ENCODE data around the gene CAPZB.

DNA sequence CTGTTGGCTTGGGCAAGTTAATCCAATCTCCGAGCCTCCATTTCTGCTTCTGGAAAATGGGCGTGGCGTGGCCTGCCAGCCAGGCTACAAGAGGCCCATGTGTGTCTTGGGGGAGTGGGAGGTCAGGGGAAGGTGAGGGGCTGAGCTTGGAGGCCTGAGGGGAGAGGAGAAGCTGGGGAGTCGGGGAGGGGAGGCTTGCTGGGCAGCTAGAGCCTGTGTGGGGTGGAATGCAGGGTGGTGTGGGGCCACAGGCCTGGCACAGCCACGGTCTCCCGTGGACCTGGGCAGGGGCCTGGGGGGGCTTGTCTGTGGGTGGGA, 158.6 kb downstream of the CAPZB start:
- TF ChIP-seq EZH2 (IDR thresholded peaks at IDR 0.05; ENCODE audit: insufficient read depth, poor library complexity, severe bottlenecking): no peak
- no peak for TF ChIP-seq EZH2phosphoT487 (IDR thresholded peaks at IDR 0.05; ENCODE audit: insufficient read depth, low read depth)
